Right ventricle myocardium superior (tissue), 1 donor: Measurements from ENCODE around the gene PKD2. TPM values are rescaled to one million over a fixed set of nuclear protein-coding genes. Genes with fewer than 3 reads are reported as not detected.
A peak's percentile ranks its signal among the peaks of the same experiment; 100 is the strongest.
"Not testable (repeated sequence)": the region's sequence is repeated elsewhere in the genome, so short reads cannot be mapped to it uniquely, and the experiment has no call there.

Experiments
- ATAC-seq: fragments of 200-7000 bp; cut with Tn5 transposase; one replicate; pipeline ENCODE4 v1.9.1; 2020; ENCODE audit warnings: mild to moderate bottlenecking; ENCODE audit not compliant: poor library complexity
- DNase-seq: peaks from one replicate; pipeline ENCODE4 v3.0.0-alpha.2; 2020
- intact Hi-C: fragments of 100-400 bp; cut with DNase I; formaldehyde crosslinking; loops from one replicate; pipeline ENCODE4 v1.11.2; 2022
- total RNA-seq: library from RNA; stranded (reverse); fragmentation: NEBNext Ultra II Directional; extraction: Animal tissue kit (Norgen Biotek cat#: 25700); gene quantifications from one replicate; pipeline ENCODE4 v1.2.1, GENCODE V29; 2021
- donor health status: DM: no; HTN: yes; CAD: no; lungs with severe emphysema.

Gene PKD2
- total RNA-seq, 1 donor from 2014 or later = 11.6 TPM

DNA sequence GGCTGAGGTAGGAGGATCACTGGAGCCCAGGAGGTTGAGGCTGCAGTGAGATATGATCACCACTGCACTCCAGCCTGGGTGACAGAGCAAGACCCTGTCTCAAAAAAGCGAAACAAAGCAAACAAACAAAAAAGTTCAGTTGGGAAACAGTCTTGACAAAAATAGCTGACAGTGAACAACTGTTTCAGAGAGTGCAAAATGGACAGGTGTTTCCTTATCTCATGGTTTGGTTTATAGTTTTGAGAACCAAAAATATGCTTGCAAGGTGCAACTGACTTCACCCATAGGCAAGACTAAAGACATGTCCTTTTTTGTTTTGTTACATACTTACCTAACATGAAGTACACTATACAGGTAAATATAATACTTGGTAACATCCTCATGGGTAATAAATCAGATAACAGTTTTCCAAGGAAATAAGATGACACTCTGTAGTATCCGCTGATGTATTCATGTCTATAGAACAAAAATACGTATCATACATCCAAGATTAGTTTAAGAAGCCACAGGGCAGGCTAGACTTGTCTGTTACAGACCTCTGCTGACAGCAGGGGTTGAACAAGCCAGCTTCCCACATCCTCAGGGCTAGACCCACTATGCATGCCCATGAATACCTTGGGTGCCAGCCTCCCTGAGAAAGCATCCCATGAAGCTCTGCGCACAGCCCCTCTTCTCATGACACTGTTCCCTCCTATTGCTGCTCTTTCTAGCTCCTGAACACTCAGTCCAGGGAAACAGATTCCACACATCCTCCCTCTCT lies 91.7 kb downstream of the PKD2 start:
- intact Hi-C loops = no loop called here
- no peak for ATAC-seq
- DNase-seq = no peak

GRCh38 chr4:88101165-88101564 lies 93.7 kb downstream of the PKD2 start:
- intact Hi-C loops = no loop called here
- ATAC-seq (peak; percentile 60), DNase-seq (no peak)

- ATAC-seq (no peak), DNase-seq (no peak)
- intact Hi-C loops = no loop called here
These were observed 94.6 kb downstream of the PKD2 start for GRCh38 chr4:88102026-88102425.

DNA sequence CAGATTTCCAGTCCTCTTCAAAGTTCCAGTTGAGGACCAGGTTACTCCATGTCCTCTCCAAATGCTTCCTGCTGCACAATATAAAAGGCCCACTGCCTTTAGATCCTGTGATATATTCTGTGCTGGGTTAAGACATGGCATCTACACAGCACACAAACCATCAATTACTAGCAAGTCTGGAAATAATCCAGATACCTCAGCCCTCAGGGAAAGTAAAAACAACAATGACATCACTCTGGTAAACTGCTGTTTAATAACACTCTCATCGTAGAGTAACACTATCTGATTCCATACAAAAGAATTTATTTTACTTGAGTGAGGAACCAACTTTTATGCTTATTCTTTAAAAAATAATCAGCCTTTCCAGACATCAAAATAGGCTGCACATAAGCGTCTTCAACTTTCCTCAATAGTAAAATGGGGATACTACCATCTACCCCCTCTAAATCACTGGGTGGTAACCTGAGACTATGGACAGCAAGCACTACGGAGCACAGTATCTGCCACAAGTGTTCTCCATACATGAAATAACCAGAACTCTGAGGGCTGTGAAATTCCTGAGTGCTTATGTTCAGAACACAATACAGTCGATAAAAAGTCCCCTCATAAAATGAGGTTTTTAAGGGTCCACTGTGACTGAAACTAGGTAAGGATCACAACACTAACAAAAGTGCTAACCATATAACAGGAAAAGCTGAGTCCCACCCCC lies 97.6 kb downstream of the PKD2 start:
- intact Hi-C loops = no loop called here
- no peak for ATAC-seq
- no peak for DNase-seq

- ATAC-seq (no peak), DNase-seq (no peak)
- intact Hi-C loops = no loop called here
These were observed 98.8 kb downstream of the PKD2 start for GRCh38 chr4:88106205-88106604.

DNA sequence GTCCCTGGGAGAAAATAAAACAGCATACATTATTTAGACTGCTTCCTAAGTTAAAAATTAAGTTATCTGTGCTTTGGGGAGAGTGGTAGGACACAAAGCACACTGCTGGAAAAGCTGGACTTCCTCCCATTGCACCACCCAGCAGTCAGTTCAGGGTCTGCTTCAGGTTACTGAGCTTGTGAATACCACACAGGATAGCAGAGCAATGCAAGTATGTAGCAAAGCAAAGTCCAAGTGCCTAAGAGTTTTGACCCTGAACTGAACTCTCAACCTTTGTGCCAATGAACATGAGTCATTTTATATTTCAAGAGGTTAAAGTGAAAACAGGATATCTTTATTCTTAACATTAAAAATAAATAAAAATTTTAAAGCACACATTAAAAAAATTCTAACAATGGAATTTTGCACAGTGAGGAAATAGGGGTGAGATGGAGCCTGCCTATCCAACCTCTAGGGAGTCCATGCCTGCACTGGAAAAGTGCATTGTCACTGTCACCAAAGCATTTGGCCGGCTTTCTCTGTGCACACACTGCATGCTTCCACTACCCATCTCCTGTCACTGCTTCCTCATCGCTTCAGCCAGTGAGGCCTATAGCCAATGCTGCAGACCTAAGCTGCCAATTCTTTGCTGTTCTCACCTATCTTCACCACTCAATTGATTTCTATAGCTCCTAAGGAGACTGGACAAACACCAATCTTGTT lies 100.1 kb downstream of the PKD2 start:
- ATAC-seq = peak; percentile 68
- no peak for DNase-seq
- intact Hi-C loops = no loop called here

DNA sequence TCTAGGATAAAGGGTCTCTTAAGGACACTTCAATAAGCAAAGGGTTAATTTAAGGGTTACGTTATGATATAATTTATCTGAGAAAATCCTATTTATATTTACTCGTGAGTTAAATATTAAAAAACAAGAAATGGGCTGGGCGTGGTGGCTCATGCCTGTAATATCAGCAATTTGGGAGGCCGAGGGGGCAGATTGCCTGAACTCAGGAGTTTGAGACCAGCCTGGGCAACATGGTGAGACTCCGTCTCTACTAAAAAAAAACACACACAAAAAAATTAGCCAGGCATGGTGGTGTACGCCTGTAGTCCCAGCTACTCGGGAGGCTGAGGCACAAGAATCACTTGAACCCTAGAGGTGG lies 100.7 kb downstream of the PKD2 start:
- ATAC-seq, intact Hi-C loops, DNase-seq: not testable (repeated sequence)

- intact Hi-C loops = no loop called here
- ATAC-seq (no peak), DNase-seq (no peak)
These were observed 101.3 kb downstream of the PKD2 start for GRCh38 chr4:88108747-88109122.

GRCh38 chr4:88109123-88109881 lies 101.9 kb downstream of the PKD2 start:
- intact Hi-C loops = no loop called here
- ATAC-seq = no peak
- DNase-seq = no peak

- DNase-seq = no peak
- ATAC-seq = no peak
- intact Hi-C loops = no loop called here
These were observed 103.4 kb downstream of the PKD2 start for GRCh38 chr4:88110826-88111225.

GRCh38 chr4:88112856-88113255 lies 105.4 kb downstream of the PKD2 start:
- intact Hi-C loops = no loop called here
- DNase-seq (no peak), ATAC-seq (no peak)

DNA sequence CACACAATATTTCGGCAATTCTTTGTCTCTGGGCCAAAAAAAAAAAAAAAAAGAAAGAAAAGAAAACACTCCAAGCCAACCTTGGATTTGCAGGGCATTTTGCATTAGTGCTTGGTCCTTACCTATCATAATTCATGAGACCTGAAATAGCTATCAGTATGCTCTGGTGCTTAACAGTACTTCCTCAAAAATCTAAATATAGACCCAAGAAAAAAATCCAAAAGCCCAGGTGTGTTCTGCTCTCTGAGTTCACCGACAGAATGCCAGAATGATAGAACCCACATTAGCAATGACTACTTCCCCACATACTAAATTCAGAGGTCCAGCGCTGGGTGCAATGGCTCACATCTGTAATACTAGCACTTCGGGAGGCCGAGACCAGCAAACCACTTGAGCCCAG lies 108.2 kb downstream of the PKD2 start:
- intact Hi-C loops = no loop called here
- DNase-seq = no peak
- ATAC-seq = no peak

DNA sequence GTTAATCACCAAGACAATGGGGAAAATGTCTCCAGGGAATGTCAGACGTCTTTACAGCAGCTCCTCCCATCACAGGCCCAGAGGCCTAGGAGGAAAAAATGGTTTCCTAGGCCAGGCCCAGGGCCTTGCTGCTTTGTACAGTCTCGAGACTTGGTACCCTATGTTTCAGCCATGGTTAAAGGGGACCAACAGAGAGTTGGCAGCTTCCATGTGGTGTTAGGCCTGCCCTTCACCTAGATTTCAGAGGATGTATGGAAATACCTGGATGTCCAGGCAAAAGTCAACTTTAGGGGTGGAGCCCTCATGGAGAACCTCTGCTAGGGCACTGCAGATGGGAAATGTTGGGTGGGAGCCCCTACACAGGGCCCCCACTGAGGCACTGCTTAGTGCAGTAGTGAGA lies 112.5 kb downstream of the PKD2 start:
- DNase-seq (no peak), ATAC-seq (no peak)
- intact Hi-C loops = no loop called here

- DNase-seq, ATAC-seq, intact Hi-C loops: not testable (repeated sequence)
These were observed 114.8 kb downstream of the PKD2 start for GRCh38 chr4:88122260-88122659.

Other genes with a start within 250 kb of the PKD2 start
- gene IBSP, start 208.1 kb upstream of the PKD2 start, total RNA-seq = not detected
- gene MEPE, start 174.7 kb upstream of the PKD2 start, total RNA-seq = not detected
- 5.6 TPM for gene SPP1, start 31.9 kb upstream of the PKD2 start, total RNA-seq
- 0.75 TPM for gene ABCG2, start 151.0 kb downstream of the PKD2 start, total RNA-seq